HepG2 (cell line): Measurements from ENCODE around the gene ERC1. TPM values are rescaled to one million over a fixed set of nuclear protein-coding genes. Genes with fewer than 3 reads are reported as not detected.

Experiments used
- BCLAF1 ChIP-seq: fragments of 450-650 bp; IDR thresholded peaks from 2 replicates; pipeline ENCODE4 v1.6.1; 2017; ENCODE audit warnings: mild to moderate bottlenecking
- NFE2L1 ChIP-seq: sonication (generic); formaldehyde crosslinking; IDR thresholded peaks from 2 replicates; pipeline ENCODE4 v1.4.0; 2020; ENCODE audit warnings: missing genetic modification reagents, mild to moderate bottlenecking, borderline replicate concordance
- NFKB2 ChIP-seq: sonication (generic); formaldehyde crosslinking; IDR thresholded peaks from 2 replicates; pipeline ENCODE4 v1.4.0; 2020; ENCODE audit warnings: missing genetic modification reagents, borderline replicate concordance
- PAWR ChIP-seq: sonication (generic); formaldehyde crosslinking; IDR thresholded peaks from 2 replicates; pipeline ENCODE4 v1.4.0; 2020; ENCODE audit warnings: missing genetic modification reagents, mild to moderate bottlenecking, borderline replicate concordance
- PRDM10 ChIP-seq: sonication (generic); formaldehyde crosslinking; IDR thresholded peaks from 2 replicates; pipeline ENCODE4 v1.4.0; 2020; ENCODE audit warnings: low read depth, missing genetic modification reagents
- RFX1 ChIP-seq: fragments of 450-650 bp; IDR thresholded peaks from 2 replicates; pipeline ENCODE4 v1.6.1; 2017
- RFX3 ChIP-seq: IDR thresholded peaks from 2 replicates; pipeline ENCODE4 v1.6.1; 2016; ENCODE audit warnings: missing biosample characterization, missing genetic modification reagents
- SOX6 ChIP-seq, 2 experiments: fragments of 450-650 bp in 1 of 2; sonication (generic) in 1 of 2; formaldehyde crosslinking in 1 of 2; IDR thresholded peaks; 2 replicates each; pipeline versions ENCODE4 v1.4.0 to v1.6.1; 2017 to 2020; ENCODE audit warnings: antibody characterized with exemption in 1 of 2, mild to moderate bottlenecking in 1 of 2, missing genetic modification reagents in 1 of 2
- SSRP1 ChIP-seq: IDR thresholded peaks from 2 replicates; pipeline ENCODE4 v1.6.1; 2016; ENCODE audit warnings: control low read depth
- TARDBP ChIP-seq: sonication (generic); formaldehyde crosslinking; IDR thresholded peaks from 2 replicates; pipeline ENCODE4 v1.8.0; 2022; ENCODE audit warnings: mild to moderate bottlenecking, missing genetic modification reagents
- TBL1XR1 ChIP-seq: fragments of 150-350 bp; IDR thresholded peaks from 2 replicates; pipeline ENCODE4 v1.6.1; 2014; ENCODE audit warnings: borderline replicate concordance, low read length; ENCODE audit not compliant: partially characterized antibody
- XRCC5 ChIP-seq: fragments of 200-400 bp; formaldehyde crosslinking; optimal IDR thresholded peaks from 2 replicates; pipeline ENCODE3; 2017; ENCODE audit warnings: mild to moderate bottlenecking, low read length
- YEATS4 ChIP-seq: sonication (generic); formaldehyde crosslinking; IDR thresholded peaks from 2 replicates; pipeline ENCODE4 v1.4.0; 2020; ENCODE audit warnings: missing genetic modification reagents, borderline replicate concordance
- ZBTB21 ChIP-seq: sonication (generic); formaldehyde crosslinking; IDR thresholded peaks from 2 replicates; pipeline ENCODE4 v1.4.0; 2020; ENCODE audit warnings: missing genetic modification reagents
- ZNF468 ChIP-seq: sonication (generic); formaldehyde crosslinking; IDR thresholded peaks from 2 replicates; pipeline ENCODE4 v1.8.0; 2022; ENCODE audit warnings: mild to moderate bottlenecking, moderate library complexity, missing genetic modification reagents
- ZNF776 ChIP-seq: sonication (generic); formaldehyde crosslinking; IDR thresholded peaks from 2 replicates; pipeline ENCODE4 v1.4.0; 2020; ENCODE audit warnings: mild to moderate bottlenecking, missing genetic modification reagents
- ZSCAN22 ChIP-seq: sonication (generic); formaldehyde crosslinking; IDR thresholded peaks from 2 replicates; pipeline ENCODE4 v1.4.0; 2020; ENCODE audit warnings: mild to moderate bottlenecking, missing genetic modification reagents
- polyA plus RNA-seq, 8 experiments: library from polyadenylated mRNA; depleted of rRNA in 3 of 8; stranded (reverse) in 7 of 8; unstranded in 1 of 8; fragments of >200 nt; fragmentation: Illumina TruSeq in 4 of 8; extraction: Trizol in 4 of 8; gene quantifications; 2 replicates each; pipeline versions ENCODE4 v1.2.1 to v1.2.3, GENCODE V29; 2011 to 2016; ENCODE audit warnings: low read depth in 4 of 8, missing spikeins in 1 of 8, mixed read lengths in 1 of 8; ENCODE audit not compliant: insufficient read depth in 1 of 8
- total RNA-seq, 5 experiments: library from RNA; depleted of rRNA; stranded (reverse); fragments of >200 nt; fragmentation: Illumina TruSeq; extraction: Trizol; gene quantifications; 2 replicates each; pipeline ENCODE4 v1.2.3, GENCODE V29; 2016; ENCODE audit warnings: low read depth in 1 of 5
- TF ChIP-seq, protein P1 (sequence below): sonication (generic); formaldehyde crosslinking; IDR thresholded peaks from 2 replicates; pipeline ENCODE4 v1.5.0; 2020; ENCODE audit warnings: mild to moderate bottlenecking, missing genetic modification reagents, borderline replicate concordance
- TF ChIP-seq, protein P2 (sequence below): sonication (generic); formaldehyde crosslinking; IDR thresholded peaks from 2 replicates; pipeline ENCODE4 v1.8.1; 2023; ENCODE audit warnings: mild to moderate bottlenecking, missing genetic modification reagents, borderline replicate concordance

ERC1 gene
- total and polyA plus RNA-seq, 2 of the 13 experiments (the other 11 are each of a cell fraction or from before 2014, with no cell fraction given): 6.1 to 12.4 TPM

DNA sequence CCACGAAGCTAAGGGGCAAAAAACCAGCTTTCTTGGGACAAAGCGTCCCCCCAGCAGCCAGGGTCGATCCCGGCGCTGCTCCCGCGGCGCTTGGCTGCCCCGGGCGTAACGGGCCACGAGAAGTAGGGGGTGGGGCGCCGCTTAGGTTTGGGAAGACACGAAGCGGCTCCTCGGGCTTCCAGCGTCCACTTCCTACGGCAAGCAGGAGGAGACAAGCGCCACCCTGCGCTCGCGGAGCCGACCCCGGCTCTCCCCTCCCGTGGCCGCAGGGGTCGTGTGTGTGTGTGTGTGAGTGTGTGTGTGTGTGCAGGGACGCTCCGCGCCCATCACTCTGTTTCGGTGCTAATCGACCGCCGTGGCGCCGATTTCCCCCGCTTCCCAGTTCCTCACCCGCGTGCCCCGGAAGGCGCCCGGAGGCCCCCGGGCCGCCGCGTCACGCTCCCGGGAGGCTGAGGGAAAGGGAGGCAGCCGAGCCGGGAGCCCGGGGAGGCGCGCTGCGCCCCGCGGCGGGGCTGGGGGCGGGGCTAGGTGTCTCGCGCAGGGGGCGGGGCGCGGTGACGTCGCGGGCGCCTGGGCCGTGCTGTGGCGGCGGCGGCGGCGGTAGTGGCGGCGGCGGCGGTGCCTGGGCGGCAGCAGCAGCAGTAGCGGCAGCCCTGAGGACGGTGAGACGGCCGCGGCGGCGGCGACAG is at the start of gene ERC1 (continued):
- TF ChIP-seq YEATS4 (CRISPR knock-in tag) (peak; percentile 96), TARDBP (CRISPR knock-in tag) (peak; percentile 58; the same call in 1 of the 2 replicates), RFX1 (no peak), PAWR (CRISPR knock-in tag) (no peak), ZNF468 (CRISPR knock-in tag) (no peak), RFX3 (no peak), NFE2L1 (CRISPR knock-in tag) (peak; percentile 77; the same call in 1 of the 2 replicates), ZNF776 (CRISPR knock-in tag) (no peak), NFKB2 (CRISPR knock-in tag) (peak; percentile 82; the same call in 1 of the 2 replicates), PRDM10 (CRISPR knock-in tag) (peak; percentile 62; the same call in 1 of the 2 replicates), ZBTB21 (CRISPR knock-in tag) (no peak), SOX6 (IDR thresholded peaks at IDR 0.05) (no peak), SOX6 (CRISPR knock-in tag; IDR thresholded peaks at IDR 0.05) (peak; percentile 48), SSRP1 (CRISPR knock-in tag) (no peak), BCLAF1 (no peak), ZSCAN22 (CRISPR knock-in tag) (peak; percentile 35; the same call in 1 of the 2 replicates), TBL1XR1 (no peak), XRCC5 (peak; percentile 58)
- TF ChIP-seq, protein P1, sequence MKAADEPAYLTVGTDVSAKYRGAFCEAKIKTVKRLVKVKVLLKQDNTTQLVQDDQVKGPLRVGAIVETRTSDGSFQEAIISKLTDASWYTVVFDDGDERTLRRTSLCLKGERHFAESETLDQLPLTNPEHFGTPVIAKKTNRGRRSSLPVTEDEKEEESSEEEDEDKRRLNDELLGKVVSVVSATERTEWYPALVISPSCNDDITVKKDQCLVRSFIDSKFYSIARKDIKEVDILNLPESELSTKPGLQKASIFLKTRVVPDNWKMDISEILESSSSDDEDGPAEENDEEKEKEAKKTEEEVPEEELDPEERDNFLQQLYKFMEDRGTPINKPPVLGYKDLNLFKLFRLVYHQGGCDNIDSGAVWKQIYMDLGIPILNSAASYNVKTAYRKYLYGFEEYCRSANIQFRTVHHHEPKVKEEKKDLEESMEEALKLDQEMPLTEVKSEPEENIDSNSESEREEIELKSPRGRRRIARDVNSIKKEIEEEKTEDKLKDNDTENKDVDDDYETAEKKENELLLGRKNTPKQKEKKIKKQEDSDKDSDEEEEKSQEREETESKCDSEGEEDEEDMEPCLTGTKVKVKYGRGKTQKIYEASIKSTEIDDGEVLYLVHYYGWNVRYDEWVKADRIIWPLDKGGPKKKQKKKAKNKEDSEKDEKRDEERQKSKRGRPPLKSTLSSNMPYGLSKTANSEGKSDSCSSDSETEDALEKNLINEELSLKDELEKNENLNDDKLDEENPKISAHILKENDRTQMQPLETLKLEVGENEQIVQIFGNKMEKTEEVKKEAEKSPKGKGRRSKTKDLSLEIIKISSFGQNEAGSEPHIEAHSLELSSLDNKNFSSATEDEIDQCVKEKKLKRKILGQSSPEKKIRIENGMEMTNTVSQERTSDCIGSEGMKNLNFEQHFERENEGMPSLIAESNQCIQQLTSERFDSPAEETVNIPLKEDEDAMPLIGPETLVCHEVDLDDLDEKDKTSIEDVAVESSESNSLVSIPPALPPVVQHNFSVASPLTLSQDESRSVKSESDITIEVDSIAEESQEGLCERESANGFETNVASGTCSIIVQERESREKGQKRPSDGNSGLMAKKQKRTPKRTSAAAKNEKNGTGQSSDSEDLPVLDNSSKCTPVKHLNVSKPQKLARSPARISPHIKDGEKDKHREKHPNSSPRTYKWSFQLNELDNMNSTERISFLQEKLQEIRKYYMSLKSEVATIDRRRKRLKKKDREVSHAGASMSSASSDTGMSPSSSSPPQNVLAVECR (CRISPR knock-in tag): peak; percentile 90; the same call in 1 of the 2 replicates
- TF ChIP-seq, protein P2, sequence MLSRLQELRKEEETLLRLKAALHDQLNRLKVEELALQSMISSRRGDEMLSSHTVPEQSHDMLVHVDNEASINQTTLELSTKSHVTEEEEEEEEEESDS (CRISPR knock-in tag): no peak
